H1 (cell line): ENCODE data around the gene GPR61. TPM values are rescaled to one million over a fixed set of nuclear protein-coding genes. Genes with fewer than 3 reads are reported as not detected.

Experiments used
- BCL11A ChIP-seq, 2 experiments: IDR thresholded peaks; one replicate each; pipeline ENCODE4 v1.6.1; 2011; ENCODE audit warnings: low read depth in 2 of 2, low read length in 2 of 2, mild to moderate bottlenecking in 2 of 2
- HDAC6 ChIP-seq: IDR thresholded peaks from one replicate; pipeline ENCODE4 v1.7.1; 2012; ENCODE audit warnings: low read depth, mild to moderate bottlenecking, inconsistent platforms, low read length, moderate library complexity
- NANOG ChIP-seq: IDR thresholded peaks from 2 replicates; pipeline ENCODE4 v1.6.1; 2011; ENCODE audit warnings: low read length, low read depth, mild to moderate bottlenecking, inconsistent platforms; ENCODE audit not compliant: insufficient read depth, poor library complexity, severe bottlenecking
- RBBP5 ChIP-seq: IDR thresholded peaks from 2 replicates; pipeline ENCODE4 v1.7.1; 2012; ENCODE audit warnings: low read depth, mild to moderate bottlenecking, inconsistent platforms, low read length, moderate library complexity, borderline replicate concordance
- SIX5 ChIP-seq: IDR thresholded peaks from 2 replicates; pipeline ENCODE4 v1.6.1; 2011; ENCODE audit warnings: mild to moderate bottlenecking, low read depth, low read length
- TBP ChIP-seq: IDR thresholded peaks from 2 replicates; pipeline ENCODE4 v1.6.1; 2011; ENCODE audit warnings: low read depth, low read length, improper control_type of control experiment
- polyA plus RNA-seq, 7 experiments: library from polyadenylated mRNA; depleted of rRNA in 3 of 7; stranded (reverse) in 5 of 7; unstranded in 2 of 7; fragments of >200 nt in 5 of 7; fragments of 200-250 nt in 2 of 7; gene quantifications; 1 replicate in 5 of 7; 2 replicates in 1 of 7; 4 replicates in 1 of 7; pipeline versions ENCODE4 v1.2.1 to v1.2.3, GENCODE V29; 2011 to 2013; ENCODE audit warnings: missing spikeins in 2 of 7, mixed read lengths in 2 of 7
- total RNA-seq: library from RNA; stranded (reverse); fragmentation: NEBNext Ultra II Directional; extraction: Animal tissue kit (Norgen Biotek cat#: 25700); gene quantifications from 2 replicates; pipeline ENCODE4 v1.2.1, GENCODE V29; 2021
- TF ChIP-seq, protein P1 (sequence below), 3 experiments: IDR thresholded peaks; 1 replicate in 2 of 3; 2 replicates in 1 of 3; pipeline versions ENCODE4 v1.5.1 to v1.6.1; 2011; ENCODE audit warnings: low read length in 3 of 3, mild to moderate bottlenecking in 3 of 3, inconsistent platforms in 2 of 3, low read depth in 1 of 3, moderate library complexity in 1 of 3; ENCODE audit not compliant: insufficient read depth in 1 of 3; ENCODE audit errors: control extremely low read depth in 1 of 3

GPR61 gene
- total and polyA plus RNA-seq, 2 of the 8 experiments (the other 6 are each of a cell fraction or from before 2014, with no cell fraction given): 0.41 to 0.53 TPM

- TF ChIP-seq, protein P1, sequence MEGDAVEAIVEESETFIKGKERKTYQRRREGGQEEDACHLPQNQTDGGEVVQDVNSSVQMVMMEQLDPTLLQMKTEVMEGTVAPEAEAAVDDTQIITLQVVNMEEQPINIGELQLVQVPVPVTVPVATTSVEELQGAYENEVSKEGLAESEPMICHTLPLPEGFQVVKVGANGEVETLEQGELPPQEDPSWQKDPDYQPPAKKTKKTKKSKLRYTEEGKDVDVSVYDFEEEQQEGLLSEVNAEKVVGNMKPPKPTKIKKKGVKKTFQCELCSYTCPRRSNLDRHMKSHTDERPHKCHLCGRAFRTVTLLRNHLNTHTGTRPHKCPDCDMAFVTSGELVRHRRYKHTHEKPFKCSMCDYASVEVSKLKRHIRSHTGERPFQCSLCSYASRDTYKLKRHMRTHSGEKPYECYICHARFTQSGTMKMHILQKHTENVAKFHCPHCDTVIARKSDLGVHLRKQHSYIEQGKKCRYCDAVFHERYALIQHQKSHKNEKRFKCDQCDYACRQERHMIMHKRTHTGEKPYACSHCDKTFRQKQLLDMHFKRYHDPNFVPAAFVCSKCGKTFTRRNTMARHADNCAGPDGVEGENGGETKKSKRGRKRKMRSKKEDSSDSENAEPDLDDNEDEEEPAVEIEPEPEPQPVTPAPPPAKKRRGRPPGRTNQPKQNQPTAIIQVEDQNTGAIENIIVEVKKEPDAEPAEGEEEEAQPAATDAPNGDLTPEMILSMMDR (IDR thresholded peaks at IDR 0.05; ENCODE audit: control extremely low read depth in 1 of 3, insufficient read depth in 1 of 3, low read depth in 1 of 3, low read length in 3 of 3): no peak
- TF ChIP-seq HDAC6: no peak
- TF ChIP-seq NANOG: no peak
- TF ChIP-seq SIX5: no peak
- no peak for TF ChIP-seq RBBP5
- TF ChIP-seq TBP: no peak
- no peak for TF ChIP-seq BCL11A (IDR thresholded peaks at IDR 0.05; ENCODE audit: low read depth in 2 of 2, low read length in 2 of 2)
Measured at GRCh38 chr1:109501644-109502363, 37.9 kb upstream of the GPR61 start (continued).
